ENCODE data around the gene SSBP3.
A peak's percentile ranks its signal among the peaks of the same experiment; 100 is the strongest.

SSBP3 gene

GRCh38 chr1:54284781-54285529, 121.2 kb downstream of the SSBP3 start:
- DNase-seq (ENCODE audit: low spot score) = no peak

- DNase-seq (ENCODE audit: low spot score) = no peak
Measured at GRCh38 chr1:54283635-54284385, 122.4 kb downstream of the SSBP3 start.

- no peak for DNase-seq (ENCODE audit: low spot score)
Measured at GRCh38 chr1:54282101-54282847, 123.9 kb downstream of the SSBP3 start.

GRCh38 chr1:54280651-54281050, 125.5 kb downstream of the SSBP3 start:
- DNase-seq (ENCODE audit: low spot score) = no peak

- no peak for DNase-seq (ENCODE audit: low spot score)
Measured at GRCh38 chr1:54279457-54279856, 126.7 kb downstream of the SSBP3 start.

GRCh38 chr1:54278941-54279422, 127.2 kb downstream of the SSBP3 start:
- peak; percentile 95 for DNase-seq (ENCODE audit: low spot score)

- peak; percentile 50 for DNase-seq (ENCODE audit: low spot score)
Measured at GRCh38 chr1:54277451-54278341, 128.5 kb downstream of the SSBP3 start.

- DNase-seq (ENCODE audit: low spot score) = no peak
Measured at GRCh38 chr1:54276617-54277450, 129.4 kb downstream of the SSBP3 start.

GRCh38 chr1:54275349-54275748, 130.8 kb downstream of the SSBP3 start:
- peak; percentile 65 for DNase-seq (ENCODE audit: low spot score)

- no peak for DNase-seq (ENCODE audit: low spot score)
Measured at GRCh38 chr1:54274881-54275280, 131.3 kb downstream of the SSBP3 start.

- no peak for DNase-seq (ENCODE audit: low spot score)
Measured at GRCh38 chr1:54274448-54274847, 131.7 kb downstream of the SSBP3 start.

GRCh38 chr1:54273795-54274163, 132.4 kb downstream of the SSBP3 start:
- peak; percentile 74 for DNase-seq (ENCODE audit: low spot score)

GRCh38 chr1:54273092-54273794, 133.0 kb downstream of the SSBP3 start:
- peak; percentile 96 for DNase-seq (ENCODE audit: low spot score)

GRCh38 chr1:54272772-54273091, 133.5 kb downstream of the SSBP3 start:
- DNase-seq (ENCODE audit: low spot score) = no peak

GRCh38 chr1:54272134-54272533, 134.1 kb downstream of the SSBP3 start:
- DNase-seq (ENCODE audit: low spot score) = peak; percentile 62

- DNase-seq (ENCODE audit: low spot score) = no peak
Measured at GRCh38 chr1:54271341-54271740, 134.9 kb downstream of the SSBP3 start.

- no peak for DNase-seq (ENCODE audit: low spot score)
Measured at GRCh38 chr1:54270543-54270942, 135.7 kb downstream of the SSBP3 start.

GRCh38 chr1:54268762-54269297, 137.4 kb downstream of the SSBP3 start:
- DNase-seq (ENCODE audit: low spot score) = no peak

GRCh38 chr1:54267815-54268761, 138.1 kb downstream of the SSBP3 start:
- DNase-seq (ENCODE audit: low spot score) = no peak

Measured in hepatic stellate cell (primary cell).